Ecto neural progenitor cell (in vitro differentiated cells): Measurements from ENCODE around the gene TRIM65.
"Not testable (repeated sequence)": the region's sequence is repeated elsewhere in the genome, so short reads cannot be mapped to it uniquely, and the experiment has no call there.

Experiments used
- DNase-seq: peaks from one replicate; pipeline ENCODE4 v3.0.0-alpha.2; 2018; ENCODE audit warnings: low spot score

Gene TRIM65

DNA sequence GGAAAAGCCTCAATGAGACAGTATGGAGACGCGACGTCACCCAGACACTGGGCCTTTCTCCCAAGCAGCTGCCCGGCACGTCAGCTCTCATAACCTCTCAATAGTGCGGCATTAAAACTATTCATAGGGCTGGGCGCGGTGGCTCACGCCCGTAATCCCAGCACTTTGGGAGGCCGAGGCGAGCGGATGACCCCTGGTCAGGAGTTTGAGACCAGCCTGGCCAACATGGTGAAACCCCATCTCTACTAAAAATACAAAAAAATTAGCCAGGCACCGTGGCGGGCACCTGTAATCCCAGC lies 45.1 kb downstream of the TRIM65 start:
- not testable (repeated sequence) for DNase-seq

DNA sequence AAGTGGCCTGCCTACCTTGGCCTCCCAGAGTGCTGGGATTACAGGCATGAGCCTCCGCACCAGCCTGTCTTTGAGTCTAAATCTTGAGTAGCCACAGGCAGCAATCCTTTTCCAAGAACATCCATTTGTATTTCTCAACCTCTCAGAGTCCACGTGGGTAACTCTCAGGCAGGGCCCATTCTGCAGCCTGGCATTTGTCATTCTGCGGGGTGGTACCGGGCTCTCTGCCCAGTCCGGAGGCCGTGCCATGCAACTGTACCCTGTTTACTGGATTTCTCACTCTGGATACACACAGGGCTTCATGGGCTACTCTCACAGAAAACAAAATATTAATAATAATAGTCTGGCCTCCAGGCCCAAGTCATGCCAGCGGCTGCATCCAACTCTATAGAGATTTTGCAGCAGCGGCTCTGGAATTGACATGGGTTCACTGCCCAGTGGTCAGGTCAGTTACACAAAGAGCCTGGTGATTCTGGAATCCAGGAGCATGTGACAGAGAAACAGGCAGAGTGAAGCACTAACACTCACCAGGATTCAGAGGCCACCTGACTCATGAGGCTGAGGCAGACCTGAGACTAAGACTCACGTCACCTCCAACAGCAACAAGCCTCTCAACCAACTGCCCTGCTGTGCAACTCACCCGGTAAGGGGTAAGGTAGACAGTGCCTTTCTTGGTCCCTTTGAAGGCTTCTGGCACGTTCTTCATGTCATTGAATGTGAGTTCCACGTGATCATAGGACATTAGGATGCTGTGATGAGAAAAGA lies 45.6 kb downstream of the TRIM65 start:
- no peak for DNase-seq

DNA sequence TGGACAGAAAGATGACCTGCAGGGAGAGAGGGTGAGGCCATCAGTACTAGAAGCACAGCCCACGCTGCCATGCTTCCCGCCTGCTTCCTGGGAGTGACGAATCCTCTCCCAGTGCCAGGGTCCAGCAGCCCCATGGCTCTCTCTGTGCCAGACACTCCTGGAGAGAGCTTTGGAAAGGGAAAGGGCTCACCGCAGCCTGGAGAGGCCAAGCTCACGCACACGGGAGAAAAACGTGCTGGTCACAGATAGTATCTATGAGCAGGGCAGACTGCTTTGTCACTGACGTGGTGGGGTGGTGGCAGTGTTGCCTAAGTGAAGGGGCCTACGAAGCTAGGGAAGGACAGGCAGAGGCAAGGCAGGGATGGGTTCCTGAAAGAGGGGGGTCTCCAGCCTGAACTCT lies 47.0 kb downstream of the TRIM65 start:
- no peak for DNase-seq

DNA sequence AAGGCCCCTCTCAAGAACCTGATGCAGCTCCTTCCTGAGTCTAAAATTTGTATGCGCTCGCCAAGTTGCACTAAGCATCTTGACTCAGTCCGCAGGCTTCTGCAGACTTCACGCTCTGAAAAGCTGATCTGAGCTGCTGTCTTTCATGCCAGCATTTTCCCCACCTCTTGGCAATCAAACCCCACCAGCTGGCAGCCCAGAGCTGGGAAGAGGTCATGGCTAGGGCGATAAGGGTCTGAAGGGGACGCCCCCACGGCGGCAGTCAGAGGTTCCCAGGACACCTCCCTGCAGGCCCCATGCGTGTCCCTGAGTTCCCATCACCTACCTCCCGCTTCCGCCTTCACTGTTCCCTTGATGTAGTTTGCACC lies 47.5 kb downstream of the TRIM65 start:
- DNase-seq = no peak

DNA sequence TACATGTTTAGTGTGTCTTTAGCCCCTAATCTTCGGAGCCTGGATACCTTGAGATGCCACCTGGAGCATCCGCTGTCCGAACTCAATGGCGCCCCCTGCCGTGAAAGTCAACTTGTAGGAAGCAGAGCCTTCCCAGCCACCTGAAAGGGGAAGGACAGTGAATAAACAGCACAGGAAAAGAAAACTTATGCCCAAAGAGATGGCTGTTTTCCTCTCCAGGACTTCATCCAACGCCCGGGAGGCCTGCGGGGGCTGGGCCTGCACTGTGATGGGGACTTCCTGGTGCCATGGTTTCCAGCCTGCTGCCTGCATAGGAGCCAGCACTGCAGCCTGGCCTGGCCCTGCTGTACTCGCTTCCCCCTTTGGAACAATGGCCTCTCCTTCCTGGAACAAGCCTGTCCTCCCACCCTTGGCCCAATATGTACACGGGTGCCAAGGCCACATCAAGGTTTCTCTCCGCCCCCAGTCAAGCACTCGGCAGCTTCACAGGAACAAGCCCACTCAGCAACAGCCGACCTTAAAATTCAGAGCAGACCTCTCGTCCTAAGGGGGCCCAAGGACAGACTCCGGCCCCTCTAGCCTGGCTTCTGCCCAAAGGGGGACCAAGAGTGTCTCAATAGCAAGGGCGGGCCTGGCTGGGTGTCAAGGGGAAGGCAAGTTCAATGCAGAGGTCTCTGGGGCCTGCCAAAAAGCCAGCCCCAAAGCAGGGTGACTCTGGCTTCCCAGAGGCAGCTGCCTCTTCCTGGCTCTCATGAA lies 48.0 kb downstream of the TRIM65 start:
- peak; percentile 83 for DNase-seq

DNA sequence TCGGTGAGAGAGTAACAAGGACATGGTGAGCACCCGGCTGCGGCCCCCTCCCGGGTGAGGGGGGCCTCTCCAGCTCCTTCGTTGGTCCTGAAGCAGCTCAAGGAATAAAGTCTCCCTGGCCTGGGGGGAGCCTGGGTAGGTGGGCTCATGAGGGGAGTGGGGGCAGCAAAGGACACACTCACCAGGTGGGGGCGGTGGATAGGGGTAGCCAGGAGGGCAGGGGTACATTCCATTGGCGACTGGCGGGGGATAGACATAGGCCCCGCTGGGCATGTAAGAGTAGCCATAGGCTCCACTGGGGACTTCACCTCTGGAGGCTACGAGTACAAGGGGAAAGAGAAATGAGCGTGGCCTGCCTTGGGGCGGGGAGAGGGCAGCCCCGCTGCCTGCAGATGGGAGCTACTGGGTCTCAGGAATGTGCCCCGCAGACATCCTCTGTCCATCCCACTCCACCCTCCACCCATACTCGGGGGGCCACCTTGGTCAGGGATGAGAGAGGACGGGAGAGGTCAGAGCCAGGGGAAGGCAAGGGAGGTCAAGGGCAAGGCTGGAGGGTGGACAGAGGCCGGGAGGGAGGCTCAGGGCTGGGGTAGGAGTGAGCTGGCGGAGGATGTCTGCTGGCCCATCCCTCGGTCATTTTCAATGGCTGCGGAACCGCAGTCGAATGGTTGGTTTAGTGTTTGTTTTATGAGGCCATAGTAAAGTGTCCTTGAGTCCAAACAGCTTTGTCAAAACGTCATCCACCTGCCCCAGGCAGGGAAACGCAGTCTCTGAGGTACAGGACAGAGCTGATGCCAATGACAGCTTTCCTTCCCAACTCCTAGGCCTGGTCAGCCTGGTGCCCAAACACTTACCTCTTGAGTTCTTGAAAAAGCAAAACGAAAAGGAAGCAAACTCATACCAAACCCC lies 48.9 kb downstream of the TRIM65 start:
- no peak for DNase-seq

DNA sequence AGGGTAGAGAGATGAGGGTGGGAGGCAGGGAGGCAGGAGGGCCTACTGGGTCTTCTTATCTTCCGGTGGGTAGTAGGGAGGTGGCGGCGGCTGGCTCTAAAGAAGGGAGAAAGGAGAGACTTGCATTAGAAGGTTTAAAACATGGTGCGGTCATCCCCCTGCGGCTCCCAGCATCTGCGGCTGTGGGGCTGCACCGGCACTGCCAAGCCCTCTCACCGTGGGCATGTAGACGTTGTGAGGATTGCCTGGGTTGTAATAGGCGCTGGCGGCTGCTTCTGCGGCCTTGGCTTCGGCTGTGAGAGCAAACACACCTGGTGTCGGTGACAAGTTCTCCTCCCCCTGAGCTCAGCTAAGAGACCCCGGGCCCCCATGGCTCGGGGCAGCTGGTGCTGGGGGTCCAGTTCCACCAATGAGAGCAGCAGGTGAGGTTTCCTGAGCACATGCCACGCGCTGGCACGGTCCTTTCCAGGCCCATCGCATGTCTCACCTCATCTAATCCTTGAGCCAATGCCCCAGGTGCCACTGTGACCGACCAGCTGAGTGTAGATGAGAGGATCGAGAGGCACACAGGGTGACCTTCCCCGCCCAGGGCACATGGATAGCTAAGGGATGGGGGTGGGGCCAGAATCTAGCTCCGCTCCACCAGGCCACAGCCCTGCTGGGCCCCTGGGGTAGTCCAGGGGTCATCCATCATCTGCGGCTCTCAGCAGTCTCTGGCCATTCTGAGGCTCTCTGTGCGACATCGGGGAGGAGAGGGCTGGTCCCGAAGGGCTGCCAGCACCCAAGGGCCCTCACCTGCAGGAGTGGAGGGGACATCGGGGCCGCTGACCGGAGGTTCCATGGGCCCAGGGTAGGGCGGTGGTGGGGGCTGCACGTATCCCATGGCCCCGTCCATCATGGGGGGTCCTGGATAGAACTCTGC lies 49.8 kb downstream of the TRIM65 start:
- DNase-seq = no peak

DNA sequence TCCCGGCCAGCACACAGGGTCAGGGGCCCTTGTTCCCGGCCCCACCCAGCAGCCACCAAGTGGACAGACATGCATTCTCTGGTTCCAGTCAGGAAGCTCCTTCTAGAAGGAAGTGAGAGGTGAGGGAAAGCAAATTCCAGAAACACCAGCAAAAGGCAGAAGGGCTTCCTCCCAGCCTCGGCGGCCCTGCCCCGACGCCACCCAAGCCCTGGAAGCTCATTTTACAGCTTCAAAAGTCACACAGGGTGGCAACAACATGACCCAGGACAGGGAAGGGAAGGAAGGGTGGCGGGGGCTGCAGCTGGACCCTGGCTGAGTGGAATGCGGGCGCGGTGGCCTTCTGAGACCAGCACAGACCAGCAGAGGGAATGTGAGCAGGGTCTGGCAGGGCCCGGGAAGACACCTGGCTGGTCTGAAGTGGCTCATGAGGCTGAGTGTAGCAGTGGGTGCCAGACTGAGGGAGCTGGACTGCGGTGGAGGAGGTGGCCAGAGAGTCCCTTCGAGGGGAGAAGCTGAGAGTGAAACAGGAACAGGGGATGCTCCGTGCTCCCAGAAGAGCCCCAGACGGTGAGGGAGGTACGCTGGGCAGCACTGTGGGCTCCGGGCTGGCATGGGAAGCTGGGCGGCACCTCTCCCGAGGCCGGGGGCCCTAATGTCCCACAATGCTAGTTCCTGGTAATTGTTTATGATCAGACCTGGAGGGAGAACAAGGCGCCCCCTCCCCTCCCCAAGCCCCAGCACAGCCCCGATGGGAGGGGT lies 50.6 kb downstream of the TRIM65 start:
- peak; percentile 49 for DNase-seq

DNA sequence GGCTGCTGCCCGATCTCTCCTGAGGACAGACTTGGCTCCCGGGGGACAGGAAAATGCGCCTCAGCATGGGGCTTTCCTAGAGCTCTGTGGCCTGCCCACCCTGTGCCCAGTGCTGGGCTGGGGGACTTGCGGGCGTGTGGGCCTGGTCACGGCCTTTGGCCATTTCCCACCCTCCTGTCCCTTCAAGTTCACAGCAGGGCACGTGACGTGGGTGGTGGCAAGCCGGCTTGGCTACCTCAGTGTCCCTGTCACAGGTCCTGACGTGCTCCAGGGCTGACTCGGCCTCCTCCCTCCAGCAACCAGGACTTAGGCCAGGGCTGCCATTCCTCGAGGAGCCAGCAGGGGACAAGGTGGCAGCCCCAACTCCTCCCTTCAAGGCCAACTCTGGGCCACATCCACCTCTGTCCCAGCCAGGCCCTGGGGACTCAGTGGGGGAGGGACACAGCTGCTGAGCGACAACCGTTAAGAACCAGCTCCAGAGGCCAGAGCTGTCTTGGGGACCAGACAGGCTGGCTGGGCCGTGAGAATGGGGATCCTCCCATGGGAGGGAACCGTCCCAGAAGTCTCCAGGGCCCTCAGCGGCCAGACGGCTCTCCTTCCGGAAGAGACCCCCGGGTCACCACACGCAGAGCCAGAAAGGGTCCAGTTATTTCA lies 51.6 kb downstream of the TRIM65 start:
- DNase-seq = peak; percentile 88

DNA sequence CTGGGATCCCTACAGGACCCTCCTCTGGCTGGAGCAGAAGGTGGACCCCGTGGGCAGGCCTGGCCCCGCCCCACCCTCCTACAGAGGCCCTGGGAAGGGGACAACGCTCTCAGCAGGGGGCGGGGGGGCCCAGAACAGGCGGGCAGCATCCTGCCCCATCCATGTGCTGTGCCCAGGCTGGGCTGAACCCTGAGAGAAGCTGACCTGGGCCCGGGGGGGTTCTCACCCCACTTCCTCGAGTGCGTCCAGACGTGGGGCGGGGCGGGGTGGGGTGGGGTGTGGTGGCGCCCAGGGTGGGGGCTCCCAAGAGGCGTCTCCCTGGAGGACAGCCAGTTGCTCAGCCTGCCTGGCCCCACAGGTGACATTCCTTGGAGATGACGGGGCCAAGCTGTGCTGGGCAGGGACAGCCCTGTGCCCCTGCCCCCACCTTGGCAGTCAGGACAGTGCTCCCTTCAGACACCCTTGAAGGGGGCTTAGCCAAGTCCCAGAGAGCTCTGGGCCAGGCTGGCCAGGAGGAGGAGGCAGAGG lies 52.2 kb downstream of the TRIM65 start:
- DNase-seq = no peak

DNA sequence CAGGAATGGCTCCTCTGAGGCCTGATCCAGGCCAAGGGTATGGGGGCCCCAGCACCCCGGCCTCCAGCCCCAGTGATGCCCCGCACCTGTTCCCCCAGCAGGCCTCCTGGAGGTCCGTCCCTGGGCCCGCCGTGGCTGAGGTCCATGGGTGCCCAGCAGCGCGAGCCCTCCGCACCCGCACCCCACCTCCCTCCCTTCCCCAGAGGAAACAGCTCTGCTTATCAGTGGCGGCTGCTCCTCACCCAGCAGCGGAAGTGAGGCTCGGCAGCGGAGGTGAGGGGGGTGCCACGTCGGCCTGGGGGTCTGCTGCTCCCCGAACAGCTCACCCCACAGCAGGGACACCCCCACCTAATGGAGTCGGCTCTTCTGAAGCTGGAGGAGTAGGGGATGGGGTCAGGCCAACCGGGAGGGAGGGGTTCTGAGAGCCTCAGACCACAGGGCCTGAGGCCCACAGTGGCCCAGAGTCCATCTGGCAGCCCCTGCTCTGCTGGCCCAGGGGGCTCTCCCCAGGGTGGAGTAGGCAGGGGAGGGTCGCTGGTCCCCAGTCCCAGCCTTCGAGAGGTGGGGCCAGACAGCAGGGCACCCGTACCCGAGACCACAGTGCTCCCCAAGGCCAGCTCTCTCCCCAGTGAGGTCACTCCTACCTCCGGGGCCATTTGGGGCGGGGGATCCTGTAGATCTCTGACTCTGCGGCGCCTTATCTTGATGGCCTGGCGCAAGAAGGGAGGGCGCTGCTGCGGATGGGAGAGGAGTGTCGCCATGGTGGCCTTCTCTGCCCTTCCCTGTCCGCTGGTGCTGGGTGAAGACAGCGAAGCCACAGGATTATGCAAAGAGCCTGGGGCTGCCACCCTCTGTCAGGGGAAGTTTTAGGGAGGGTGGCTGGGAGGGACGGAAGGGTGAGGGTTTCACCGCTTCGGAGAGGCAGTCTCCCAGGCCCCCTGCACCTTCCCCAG lies 52.9 kb downstream of the TRIM65 start, which contains the start of gene UNC13D:
UNC13D (minus strand) TSS at position 828 of the 953 bp plus-strand sequence; CDS start at position 761, 67 bp downstream.
- DNase-seq = no peak

DNA sequence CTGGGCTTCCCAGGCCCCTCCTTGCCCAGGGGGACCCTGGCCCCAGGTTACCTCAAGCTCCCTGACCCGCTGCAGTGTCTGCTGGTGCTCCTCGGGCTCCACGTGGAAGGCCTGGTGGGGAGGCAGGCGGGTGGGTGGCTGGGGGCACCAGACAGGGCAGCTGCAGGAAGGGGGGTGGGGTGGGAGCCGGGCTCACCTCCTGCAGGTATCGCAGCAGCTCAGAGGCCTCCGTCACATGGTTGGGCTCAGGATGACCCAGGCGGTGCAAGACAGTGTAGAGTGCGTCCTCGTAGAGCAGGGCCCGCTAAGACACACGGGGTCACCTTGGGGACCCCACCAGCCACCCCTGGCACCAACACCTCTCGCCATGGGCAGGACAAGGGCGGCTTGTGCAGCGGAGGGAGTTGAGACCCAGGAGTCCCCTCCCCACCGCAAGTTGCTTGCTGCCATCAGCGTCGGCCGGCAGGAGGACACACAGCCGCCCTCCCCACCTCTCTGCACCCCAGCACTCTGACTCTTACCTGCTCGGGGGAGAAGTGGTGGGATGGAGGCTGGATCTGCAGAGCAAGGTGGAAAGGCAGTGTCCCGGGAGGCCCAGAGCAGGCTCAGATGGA lies 53.7 kb downstream of the TRIM65 start:
- DNase-seq = no peak

DNA sequence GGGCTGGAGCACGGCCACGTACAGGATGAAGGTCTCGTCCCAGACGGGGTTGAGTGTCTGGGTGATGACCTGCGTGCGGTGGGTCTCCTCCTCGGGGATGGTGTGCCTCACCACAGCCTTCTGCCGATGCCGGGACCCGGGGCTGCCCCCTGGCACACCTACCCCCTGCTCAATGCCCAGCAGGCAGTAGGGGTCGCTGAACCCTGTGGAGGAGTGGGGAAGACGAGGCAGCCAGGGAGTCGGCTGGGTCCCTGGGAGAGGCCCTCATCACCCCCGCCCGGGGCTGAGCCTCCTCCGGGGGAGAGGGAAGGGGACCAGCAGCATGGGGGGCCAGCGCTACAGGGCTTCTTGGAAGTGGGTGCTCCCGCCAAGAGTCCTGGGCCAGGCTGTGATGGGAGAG lies 54.3 kb downstream of the TRIM65 start:
- no peak for DNase-seq

DNA sequence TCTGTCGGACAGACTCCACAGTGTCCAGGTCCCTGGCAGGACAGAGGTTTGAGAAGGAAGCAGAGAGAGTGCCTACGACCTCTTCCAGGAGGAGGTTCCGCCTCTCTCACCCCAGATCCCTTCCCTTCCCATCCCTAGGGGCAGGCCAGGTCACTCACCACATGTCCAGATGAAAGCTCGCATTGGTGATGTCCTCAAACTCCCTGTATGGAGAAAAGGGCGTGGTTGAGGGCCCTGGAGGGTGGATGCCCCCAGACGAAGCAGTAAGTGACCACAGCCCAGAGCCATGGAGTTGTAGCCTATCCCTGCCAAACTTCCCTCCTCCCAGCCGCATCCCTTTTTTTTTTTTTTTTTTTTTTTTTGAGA lies 56.0 kb downstream of the TRIM65 start:
- DNase-seq = no peak

DNA sequence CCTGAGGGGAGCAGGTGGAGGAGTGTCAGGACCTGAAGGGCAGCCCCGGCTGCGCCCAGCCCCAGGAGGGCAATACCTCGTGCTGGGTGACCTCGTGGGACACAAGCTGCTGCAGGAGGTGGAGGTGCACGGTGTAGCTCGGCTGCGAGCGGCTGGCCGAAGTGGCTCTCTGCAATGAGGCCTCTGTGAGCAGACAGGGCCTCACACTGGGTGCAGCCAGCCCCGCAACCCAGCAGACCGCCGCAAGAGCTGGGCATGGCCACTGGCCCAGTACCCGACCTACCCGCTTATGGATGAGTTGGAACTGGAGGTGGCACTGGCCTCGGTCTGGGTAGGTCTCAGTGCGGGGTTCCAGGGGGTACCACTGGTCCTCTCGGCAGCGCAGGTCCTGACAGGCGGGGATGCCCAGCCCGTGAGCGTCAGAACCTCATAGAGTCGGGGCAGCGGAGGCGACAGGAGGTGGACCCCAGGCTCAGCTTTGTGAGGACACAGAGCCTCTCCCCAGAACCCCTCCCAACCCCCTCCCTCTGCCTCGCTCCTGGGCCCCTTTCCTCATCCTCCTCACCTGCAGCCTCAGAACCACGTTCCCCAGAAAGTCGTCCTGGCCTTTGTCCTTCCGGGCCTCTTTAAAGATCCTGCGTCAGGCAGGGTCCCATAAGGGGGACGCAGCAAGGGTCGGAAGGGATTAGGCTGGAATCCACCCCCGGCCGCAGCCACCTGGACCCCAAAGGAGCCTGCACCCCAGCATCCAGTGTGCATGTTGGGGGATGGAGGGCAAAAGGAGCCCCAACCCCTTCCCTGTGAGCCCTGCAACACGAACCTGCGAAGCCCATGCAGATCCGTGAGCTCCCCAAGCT lies 56.6 kb downstream of the TRIM65 start:
- no peak for DNase-seq
